Activated naive CD8-positive, alpha-beta T cell treated with anti-CD3 and anti-CD28 coated beads, Interleukin-2, amount 50 U/mL, for 24 hours (primary cell): ENCODE data around the gene FCHO2.

Source experiments
- ATAC-seq: fragments of 150-1000 bp; cut with Tn5 transposase; one replicate; pipeline ENCODE4 v1.10.0; 2021
- DNase-seq: peaks from one replicate; pipeline ENCODE4 v3.0.0; 2021
- H3K27ac Mint-ChIP-seq: one replicate; pipeline ENCODE4 v1.8.0; 2021; ENCODE audit warnings: mild to moderate bottlenecking, mixed read lengths
- H3K27me3 Mint-ChIP-seq: one replicate; pipeline ENCODE4 v1.8.0; 2021; ENCODE audit warnings: mixed read lengths
- H3K36me3 Mint-ChIP-seq: one replicate; pipeline ENCODE4 v1.8.0; 2021; ENCODE audit warnings: low read depth, mixed read lengths
- H3K4me1 Mint-ChIP-seq: one replicate; pipeline ENCODE4 v1.8.0; 2021; ENCODE audit warnings: mixed read lengths
- H3K4me3 Mint-ChIP-seq: one replicate; pipeline ENCODE4 v1.8.0; 2021; ENCODE audit warnings: mild to moderate bottlenecking, moderate library complexity, mixed read lengths
- H3K9me3 Mint-ChIP-seq: one replicate; pipeline ENCODE4 v1.8.0; 2021; ENCODE audit warnings: mixed read lengths

Gene FCHO2

GRCh38 chr5:73030995-73031394 lies 75.2 kb downstream of the FCHO2 start:
- DNase-seq (no peak), ATAC-seq (no peak)
- H3K27ac Mint-ChIP-seq = no peak overlapping the region
- no peaks in the 10 kb centered on the region for H3K4me1 Mint-ChIP-seq
- H3K27me3 Mint-ChIP-seq = no peaks in the 10 kb centered on the region
- H3K9me3 Mint-ChIP-seq = no peaks in the 10 kb centered on the region
- H3K4me3 Mint-ChIP-seq = no peak overlapping the region
- H3K36me3 Mint-ChIP-seq = no peaks in the 10 kb centered on the region

- Mint-ChIP-seq H3K36me3 (no peaks in the 10 kb centered on the region), H3K27me3 (no peaks in the 10 kb centered on the region), H3K27ac (no peak overlapping the region), H3K4me1 (no peaks in the 10 kb centered on the region), H3K4me3 (no peak overlapping the region), H3K9me3 (no peaks in the 10 kb centered on the region)
- no peak for DNase-seq
- ATAC-seq = no peak
These were observed 76.0 kb downstream of the FCHO2 start for GRCh38 chr5:73031839-73032238.

GRCh38 chr5:73032635-73033034 lies 76.8 kb downstream of the FCHO2 start:
- H3K27ac Mint-ChIP-seq = no peak overlapping the region
- no peaks in the 10 kb centered on the region for H3K9me3 Mint-ChIP-seq
- ATAC-seq = no peak
- DNase-seq = no peak
- no peak overlapping the region for H3K4me3 Mint-ChIP-seq
- no peaks in the 10 kb centered on the region for H3K36me3 Mint-ChIP-seq
- H3K4me1 Mint-ChIP-seq = no peaks in the 10 kb centered on the region
- H3K27me3 Mint-ChIP-seq = no peaks in the 10 kb centered on the region

- H3K4me1 Mint-ChIP-seq = no peaks in the 10 kb centered on the region
- H3K9me3 Mint-ChIP-seq = no peaks in the 10 kb centered on the region
- no peaks in the 10 kb centered on the region for H3K27me3 Mint-ChIP-seq
- ATAC-seq (no peak), DNase-seq (no peak)
- no peaks in the 10 kb centered on the region for H3K36me3 Mint-ChIP-seq
- no peak overlapping the region for H3K4me3 Mint-ChIP-seq
- no peak overlapping the region for H3K27ac Mint-ChIP-seq
These were observed 81.7 kb downstream of the FCHO2 start for GRCh38 chr5:73037545-73037944.

- ATAC-seq (no peak), DNase-seq (no peak)
- Mint-ChIP-seq H3K36me3 (no peaks in the 10 kb centered on the region), H3K4me1 (no peaks in the 10 kb centered on the region), H3K27me3 (no peaks in the 10 kb centered on the region), H3K4me3 (no peak overlapping the region), H3K27ac (no peak overlapping the region), H3K9me3 (no peaks in the 10 kb centered on the region)
These were observed 83.2 kb downstream of the FCHO2 start for GRCh38 chr5:73039082-73039481.

- Mint-ChIP-seq H3K36me3 (no peaks in the 10 kb centered on the region), H3K4me1 (no peaks in the 10 kb centered on the region), H3K27me3 (no peaks in the 10 kb centered on the region), H3K4me3 (no peak overlapping the region), H3K27ac (no peak overlapping the region), H3K9me3 (peaks cover 10% of the 10 kb centered on the region)
- ATAC-seq (no peak), DNase-seq (no peak)
These were observed 87.2 kb downstream of the FCHO2 start for GRCh38 chr5:73042993-73043392.

GRCh38 chr5:73044546-73044945 lies 88.7 kb downstream of the FCHO2 start:
- no peak overlapping the region for H3K27ac Mint-ChIP-seq
- peaks cover 2% of the 10 kb centered on the region for H3K27me3 Mint-ChIP-seq
- ATAC-seq = no peak
- no peaks in the 10 kb centered on the region for H3K36me3 Mint-ChIP-seq
- H3K9me3 Mint-ChIP-seq = peaks cover 10% of the 10 kb centered on the region
- no peak for DNase-seq
- no peak overlapping the region for H3K4me3 Mint-ChIP-seq
- no peaks in the 10 kb centered on the region for H3K4me1 Mint-ChIP-seq

- Mint-ChIP-seq H3K27ac (no peak overlapping the region), H3K27me3 (peaks cover 2% of the 10 kb centered on the region), H3K4me1 (no peaks in the 10 kb centered on the region), H3K9me3 (peaks cover 10% of the 10 kb centered on the region), H3K4me3 (no peak overlapping the region), H3K36me3 (no peaks in the 10 kb centered on the region)
- no peak for DNase-seq
- ATAC-seq = no peak
These were observed 89.8 kb downstream of the FCHO2 start for GRCh38 chr5:73045623-73046022.

- Mint-ChIP-seq H3K27me3 (no peaks in the 10 kb centered on the region), H3K9me3 (no peaks in the 10 kb centered on the region), H3K36me3 (no peaks in the 10 kb centered on the region), H3K4me1 (no peaks in the 10 kb centered on the region), H3K27ac (no peak overlapping the region), H3K4me3 (no peak overlapping the region)
- ATAC-seq (no peak), DNase-seq (no peak)
These were observed 105.8 kb downstream of the FCHO2 start for GRCh38 chr5:73061593-73061992.

GRCh38 chr5:73066466-73066865 lies 110.6 kb downstream of the FCHO2 start:
- Mint-ChIP-seq H3K27ac (no peak overlapping the region), H3K9me3 (no peaks in the 10 kb centered on the region), H3K4me1 (no peaks in the 10 kb centered on the region), H3K36me3 (no peaks in the 10 kb centered on the region), H3K27me3 (peaks cover 2% of the 10 kb centered on the region), H3K4me3 (no peak overlapping the region)
- ATAC-seq = no peak
- DNase-seq = no peak

- Mint-ChIP-seq H3K27me3 (peaks cover 2% of the 10 kb centered on the region), H3K4me1 (no peaks in the 10 kb centered on the region), H3K9me3 (no peaks in the 10 kb centered on the region), H3K36me3 (no peaks in the 10 kb centered on the region), H3K27ac (no peak overlapping the region), H3K4me3 (no peak overlapping the region)
- DNase-seq (no peak), ATAC-seq (no peak)
These were observed 111.4 kb downstream of the FCHO2 start for GRCh38 chr5:73067213-73067612.

GRCh38 chr5:73081093-73081492 lies 125.3 kb downstream of the FCHO2 start:
- Mint-ChIP-seq H3K36me3 (no peaks in the 10 kb centered on the region), H3K27me3 (peaks cover 2% of the 10 kb centered on the region), H3K4me1 (no peaks in the 10 kb centered on the region), H3K9me3 (no peaks in the 10 kb centered on the region), H3K4me3 (no peak overlapping the region), H3K27ac (no peak overlapping the region)
- ATAC-seq (no peak), DNase-seq (no peak)

GRCh38 chr5:73088026-73088425 lies 132.2 kb downstream of the FCHO2 start:
- Mint-ChIP-seq H3K4me1 (no peaks in the 10 kb centered on the region), H3K27me3 (peaks cover 5% of the 10 kb centered on the region), H3K36me3 (no peaks in the 10 kb centered on the region), H3K4me3 (no peak overlapping the region), H3K27ac (no peak overlapping the region), H3K9me3 (no peaks in the 10 kb centered on the region)
- DNase-seq (no peak), ATAC-seq (no peak)

- H3K4me3 Mint-ChIP-seq = no peak overlapping the region
- H3K4me1 Mint-ChIP-seq = peaks cover 17% of the 10 kb centered on the region
- no peak overlapping the region for H3K27ac Mint-ChIP-seq
- no peaks in the 10 kb centered on the region for H3K36me3 Mint-ChIP-seq
- peak; percentile 82 for ATAC-seq
- H3K27me3 Mint-ChIP-seq = peaks cover 23% of the 10 kb centered on the region
- DNase-seq = no peak
- H3K9me3 Mint-ChIP-seq = peaks cover 6% of the 10 kb centered on the region
These were observed 138.1 kb downstream of the FCHO2 start for GRCh38 chr5:73093943-73094342.

- H3K27me3 Mint-ChIP-seq = peaks cover 23% of the 10 kb centered on the region
- no peaks in the 10 kb centered on the region for H3K36me3 Mint-ChIP-seq
- peaks cover 17% of the 10 kb centered on the region for H3K4me1 Mint-ChIP-seq
- H3K4me3 Mint-ChIP-seq = no peak overlapping the region
- peaks cover 6% of the 10 kb centered on the region for H3K9me3 Mint-ChIP-seq
- ATAC-seq (peak; percentile 80), DNase-seq (no peak)
- no peak overlapping the region for H3K27ac Mint-ChIP-seq
These were observed 138.6 kb downstream of the FCHO2 start for GRCh38 chr5:73094415-73094814.

GRCh38 chr5:73095564-73096238 lies 139.9 kb downstream of the FCHO2 start:
- H3K27ac Mint-ChIP-seq = no peak overlapping the region
- ATAC-seq = no peak
- H3K4me3 Mint-ChIP-seq = no peak overlapping the region
- no peaks in the 10 kb centered on the region for H3K36me3 Mint-ChIP-seq
- H3K9me3 Mint-ChIP-seq = peaks cover 6% of the 10 kb centered on the region
- DNase-seq = no peak
- peaks cover 28% of the 10 kb centered on the region for H3K27me3 Mint-ChIP-seq
- peaks cover 17% of the 10 kb centered on the region for H3K4me1 Mint-ChIP-seq
